Activated CD4-positive, alpha-beta T cell treated with anti-CD3 and anti-CD28 coated beads for 24 hours (primary cell): Measurements from ENCODE around the gene RARRES2.
"Not testable (repeated sequence)": the region's sequence is repeated elsewhere in the genome, so short reads cannot be mapped to it uniquely, and the experiment has no call there.

Experiments used
- DNase-seq, 2 donors: peaks; one replicate each; pipeline ENCODE4 v3.0.0-alpha.2; 2020; ENCODE audit warnings: low read depth in 2 of 2

RARRES2 gene

DNA sequence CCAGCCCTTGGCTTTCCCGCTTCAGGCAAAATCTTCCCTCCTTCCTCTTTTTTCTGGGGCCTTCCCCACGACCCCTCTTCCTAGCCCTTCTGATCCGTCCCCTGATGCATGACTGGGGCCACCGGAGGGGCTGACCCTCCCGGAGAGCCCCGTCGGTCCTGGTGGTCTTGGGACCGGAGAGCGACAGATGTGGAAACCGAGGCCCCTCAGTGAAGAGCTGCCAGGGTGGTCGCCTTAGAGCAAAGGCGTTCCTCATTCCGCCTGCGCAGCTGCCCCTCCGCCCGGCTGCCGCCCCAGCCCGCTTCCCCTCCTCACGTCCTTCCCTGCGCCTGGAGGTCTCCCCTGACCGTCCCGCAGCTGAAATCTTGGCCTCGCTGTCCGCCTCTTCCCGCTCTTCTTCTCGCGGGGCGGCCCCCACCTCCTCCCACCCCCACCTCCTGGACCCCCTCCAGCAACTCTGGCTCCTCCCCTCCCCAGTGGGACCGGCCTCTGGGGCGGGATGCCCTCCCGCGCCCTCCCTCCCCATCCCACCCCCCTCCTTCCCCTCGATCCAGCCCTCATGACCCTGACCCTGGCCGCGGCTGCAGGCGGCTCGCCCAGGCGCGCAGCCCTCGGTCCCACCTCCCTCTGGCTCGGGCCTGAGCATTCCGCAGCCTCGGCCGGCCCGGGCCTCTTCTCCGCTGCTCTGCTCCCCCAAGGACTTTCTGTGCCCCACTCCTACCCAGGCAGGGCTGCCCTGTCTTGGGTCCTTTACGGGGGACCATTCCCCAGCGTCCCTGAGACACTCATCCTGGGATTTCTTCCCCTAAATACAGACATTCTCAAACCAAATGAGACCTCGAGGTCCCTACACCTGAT, at the start of gene RARRES2:
RARRES2 (minus strand) TSS at position 367 of the 858 bp plus-strand sequence. CDS start 1,020 bp downstream, outside the sequence.
- no peak for DNase-seq

DNA sequence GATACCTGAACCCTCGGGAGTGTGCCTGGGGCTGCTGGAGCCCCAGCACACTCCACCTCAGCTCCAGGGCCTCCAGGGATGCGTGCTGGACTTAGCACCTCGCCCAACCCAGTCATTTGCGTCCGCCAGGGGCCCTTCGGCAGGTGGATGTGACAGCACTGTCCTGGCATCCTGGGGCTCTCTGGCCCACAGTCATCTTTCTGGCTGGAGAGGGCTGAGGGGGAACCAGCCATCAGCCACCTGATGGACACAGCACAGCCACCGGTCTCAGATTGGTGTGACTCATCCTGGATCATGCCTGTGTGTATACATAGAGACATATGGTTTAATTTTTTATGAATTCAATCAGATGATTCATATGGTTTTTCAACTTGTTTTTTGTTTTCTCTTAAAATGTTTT, 48.8 kb upstream of the RARRES2 start:
- no peak for DNase-seq

- no peak for DNase-seq
Measured at GRCh38 chr7:150389532-150389816, 48.0 kb upstream of the RARRES2 start.

- no peak for DNase-seq
Measured at GRCh38 chr7:150388709-150389531, 47.5 kb upstream of the RARRES2 start.

DNA sequence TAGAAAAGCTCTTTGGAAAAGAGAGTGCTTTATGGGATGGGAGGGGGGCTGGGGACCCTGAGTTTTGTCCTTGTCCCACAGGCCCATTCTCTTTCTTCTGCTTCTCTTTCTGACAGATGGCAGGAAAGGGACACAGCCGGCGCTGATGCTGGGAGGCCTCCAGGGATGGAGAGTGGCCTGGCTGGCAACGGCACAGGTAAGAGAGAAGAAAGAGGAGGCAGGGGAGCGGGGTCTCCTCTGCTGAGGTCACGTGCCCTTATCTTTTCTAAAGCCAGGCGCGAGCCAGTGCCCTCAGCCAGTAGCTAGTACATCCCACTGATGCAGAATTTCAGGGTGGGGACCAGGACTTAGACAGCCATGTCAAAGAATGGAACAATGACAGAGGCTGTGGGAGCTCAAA, 46.9 kb upstream of the RARRES2 start:
- no peak for DNase-seq

- DNase-seq = not testable (repeated sequence)
Measured at GRCh38 chr7:150385884-150386283, 44.5 kb upstream of the RARRES2 start.

DNA sequence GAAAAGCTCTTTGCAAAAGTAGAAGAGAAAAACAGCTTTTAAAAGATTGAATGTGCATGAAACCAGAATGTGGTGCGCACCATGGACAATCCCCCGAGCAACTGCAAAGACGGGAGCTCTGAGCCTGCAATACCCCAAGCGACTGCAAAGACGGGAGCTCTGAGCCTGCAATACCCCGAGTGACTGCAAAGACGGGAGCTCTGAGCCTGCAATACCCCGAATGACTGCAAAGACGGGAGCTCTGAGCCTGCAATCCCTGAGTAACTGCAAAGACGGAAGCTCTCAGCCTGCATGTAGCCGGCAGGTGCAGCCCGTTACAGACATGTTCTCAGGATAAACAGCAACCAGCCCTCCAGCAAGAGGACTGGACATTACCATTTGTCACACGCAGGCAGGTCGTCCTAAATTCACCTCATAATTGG, 43.9 kb upstream of the RARRES2 start:
- DNase-seq = no peak

GRCh38 chr7:150384406-150385301, 43.2 kb upstream of the RARRES2 start:
- DNase-seq = no peak

DNA sequence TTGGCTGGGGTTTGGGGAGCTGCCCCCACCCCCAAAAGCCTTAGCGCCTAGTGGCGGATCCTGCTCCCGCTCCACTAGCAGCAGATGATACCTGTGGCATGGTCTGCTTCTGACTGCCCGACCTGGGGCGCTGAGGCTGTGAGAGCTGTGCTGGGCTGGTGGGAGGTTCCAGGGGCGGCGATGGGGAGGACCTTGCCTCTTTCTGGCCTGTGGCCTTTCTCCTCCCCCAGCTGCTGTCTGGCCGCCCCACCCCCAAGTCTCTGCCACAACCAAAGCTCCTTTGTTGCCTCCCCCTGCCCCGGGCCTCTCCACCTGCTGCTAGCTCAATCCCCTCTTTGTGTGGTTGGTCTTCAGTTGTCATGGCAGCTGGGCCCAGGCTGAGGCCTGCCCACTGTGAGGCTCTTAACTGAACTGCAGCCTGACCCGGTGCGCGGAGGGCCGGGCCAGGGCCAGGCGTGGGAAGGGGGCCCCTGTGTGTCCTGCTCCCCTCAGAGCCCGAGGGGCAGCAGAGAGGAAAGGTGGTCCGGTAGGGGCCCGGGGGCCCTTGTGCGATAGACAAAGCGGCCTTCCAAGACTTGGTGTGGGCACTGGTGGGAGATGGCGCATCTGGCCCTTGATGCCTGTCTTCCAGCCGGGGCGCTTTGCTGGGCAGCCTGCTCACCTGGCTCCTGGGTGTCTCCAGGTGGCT, 42.4 kb upstream of the RARRES2 start:
- no peak for DNase-seq

- no peak for DNase-seq
Measured at GRCh38 chr7:150382844-150383225, 41.4 kb upstream of the RARRES2 start.

DNA sequence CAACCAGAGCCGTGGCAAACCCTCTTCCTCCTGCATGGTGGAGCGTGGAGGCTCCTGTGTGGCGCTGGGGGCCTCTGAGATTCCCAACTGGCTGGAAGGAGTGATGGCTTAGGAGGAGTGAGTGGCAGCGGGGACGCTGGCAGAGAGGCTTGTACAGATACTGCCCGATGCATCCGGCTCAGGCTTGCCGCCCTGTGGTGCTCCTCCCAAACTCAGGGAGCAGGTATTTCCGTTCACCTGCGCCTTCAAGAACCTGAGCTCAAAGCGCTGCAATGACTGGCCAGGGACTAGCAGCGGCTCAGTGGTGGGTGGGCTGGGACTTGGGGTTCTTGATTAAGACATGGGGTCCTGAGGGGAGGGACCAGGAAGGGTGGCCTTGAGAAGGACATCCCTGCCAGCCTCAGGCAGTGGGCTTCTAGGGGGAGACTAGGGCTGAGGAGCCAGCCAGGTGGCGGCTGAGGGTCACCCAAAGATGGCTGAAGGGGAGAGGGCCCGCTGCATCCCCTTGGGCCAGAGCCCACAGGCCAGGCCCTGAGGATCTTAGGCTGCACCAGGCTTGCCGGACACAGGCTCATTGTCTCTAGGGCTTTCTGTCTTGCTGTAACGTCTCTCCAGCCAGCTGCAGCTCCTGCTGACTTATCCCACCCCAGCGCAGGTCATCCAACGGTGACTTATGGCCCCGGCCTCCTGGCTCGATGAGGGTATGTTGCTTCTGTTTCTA, 40.9 kb upstream of the RARRES2 start:
- no peak for DNase-seq

- no peak for DNase-seq
Measured at GRCh38 chr7:150381785-150382122, 40.3 kb upstream of the RARRES2 start.

DNA sequence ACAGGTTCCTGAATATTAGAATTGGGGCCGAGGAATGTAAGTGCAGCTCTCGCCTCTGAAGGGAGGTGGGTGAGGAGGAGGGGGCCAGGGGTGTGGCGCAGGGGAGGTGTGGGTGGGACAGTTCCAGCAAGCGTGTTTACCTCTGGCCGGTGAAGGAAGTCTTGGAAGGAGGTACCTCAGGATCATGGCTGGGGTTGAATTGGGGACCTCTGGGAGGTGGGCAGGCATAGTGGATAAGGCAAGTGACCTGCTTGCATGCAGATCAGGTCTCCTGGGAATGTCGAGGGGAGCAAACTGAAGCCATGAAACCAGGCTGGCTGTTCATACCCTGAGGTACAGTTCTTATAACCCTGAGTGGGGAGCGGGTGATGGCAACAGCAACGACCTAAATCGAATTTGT, 39.7 kb upstream of the RARRES2 start:
- DNase-seq = no peak

DNA sequence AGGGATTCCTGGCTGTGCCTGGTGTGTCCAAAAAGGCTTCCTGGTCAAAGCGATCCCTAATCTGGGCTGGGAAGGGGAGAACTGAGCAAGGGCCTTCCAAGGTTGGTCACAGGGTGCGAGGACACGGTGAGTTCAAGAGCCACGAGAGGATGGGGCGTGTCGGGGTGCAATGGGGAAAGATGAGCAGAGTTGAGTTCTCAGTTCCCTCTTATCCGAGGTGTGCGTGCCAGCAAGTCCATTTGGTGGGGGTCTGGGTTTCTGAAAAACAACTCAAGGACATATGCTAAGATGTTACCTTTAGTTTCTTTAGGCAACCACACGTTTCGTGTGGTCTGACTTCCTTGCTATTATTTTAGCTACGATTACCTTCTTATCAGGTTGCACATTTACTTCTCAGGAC, 39.0 kb upstream of the RARRES2 start:
- no peak for DNase-seq

GRCh38 chr7:150379441-150380379, 38.3 kb upstream of the RARRES2 start:
- DNase-seq = no peak

DNA sequence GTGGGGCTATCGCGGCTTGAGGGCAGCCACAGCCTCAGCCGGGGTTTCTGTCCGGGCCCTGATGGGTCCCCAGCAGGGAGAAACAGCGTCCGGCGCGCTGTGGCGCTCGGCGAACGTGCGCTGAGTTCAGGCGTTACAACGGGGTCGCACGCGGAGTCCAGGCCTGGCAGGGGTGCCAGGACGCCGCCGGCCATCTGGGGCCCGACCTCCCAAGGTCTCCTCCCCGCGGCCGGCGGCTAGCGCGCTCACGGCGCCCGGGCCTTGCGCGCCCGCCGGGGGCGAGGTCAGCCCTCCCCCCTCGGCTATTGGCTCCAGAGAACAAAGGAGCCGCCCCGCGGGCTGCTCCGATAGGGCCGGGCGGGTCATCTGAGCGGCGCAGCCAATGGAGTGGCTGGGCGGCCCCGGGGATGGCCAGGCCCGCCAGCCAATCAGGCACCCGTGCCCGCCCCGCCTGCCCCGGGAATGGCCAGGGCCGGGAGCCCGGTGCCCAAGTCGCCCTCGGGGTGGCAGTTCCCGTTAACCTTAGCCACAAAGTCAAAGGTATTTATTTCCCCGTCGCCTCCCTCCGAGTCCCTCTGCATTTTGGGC, 37.5 kb upstream of the RARRES2 start, which contains the start of gene ZNF775:
ZNF775 (plus strand) TSS at position 478 of the 588 bp plus-strand sequence. CDS start 9,141 bp downstream, outside the sequence.
- peak; percentile 85 to 87 for DNase-seq

- peak in 1 of 2 donors; percentile 12 for DNase-seq
Measured at GRCh38 chr7:150378115-150378852, 36.9 kb upstream of the RARRES2 start.

DNA sequence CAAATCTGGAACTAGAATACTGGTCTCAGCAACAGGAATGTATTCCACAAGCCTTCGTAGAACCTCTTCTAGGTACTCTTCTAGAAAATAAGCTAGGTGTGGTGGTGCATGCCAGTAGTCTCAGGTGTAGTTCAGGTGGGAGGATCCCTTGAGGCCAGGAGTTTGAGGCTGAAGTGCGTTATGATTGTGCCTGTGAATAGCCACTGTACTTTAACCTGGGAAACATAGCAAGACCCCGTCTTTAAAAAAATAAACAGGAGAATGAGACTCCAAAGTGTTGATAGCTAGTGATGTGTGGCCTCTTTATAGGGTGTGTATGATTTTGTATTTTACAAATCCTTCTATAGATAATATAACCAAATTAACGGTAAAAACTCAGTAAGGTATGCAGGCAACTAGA, 36.2 kb upstream of the RARRES2 start:
- DNase-seq = no peak
